HCT116 (cell line): ENCODE measurements around the gene CASKIN2.

Source experiments
- CTCF ChIP-seq, 3 experiments: fragments of 200-600 bp in 1 of 3; sonication (generic) in 1 of 3; IDR thresholded peaks in 2 of 3; conservative IDR thresholded peaks in 1 of 3; 2 replicates each; pipeline ENCODE4 v1.5.1; 2012 to 2017; ENCODE audit warnings: low read depth in 2 of 3, low read length in 2 of 3, antibody characterized with exemption in 1 of 3, borderline replicate concordance in 1 of 3, control low read depth in 1 of 3, mild to moderate bottlenecking in 1 of 3, mixed read lengths in 1 of 3, mixed run types in 1 of 3, moderate library complexity in 1 of 3; ENCODE audit not compliant: insufficient read depth in 1 of 3
- ZNF274 ChIP-seq: fragments of 200-500 bp; sonication (Bioruptor generic); IDR thresholded peaks from 2 replicates; pipeline ENCODE4 v1.6.1; 2014; ENCODE audit warnings: mild to moderate bottlenecking, low read depth, low read length, inconsistent platforms

- TF ChIP-seq CTCF (IDR thresholded peaks at IDR 0.05 in 2 of 3, conservative IDR thresholded peaks at IDR 0.05 in 1 of 3; ENCODE audit: borderline replicate concordance in 1 of 3, insufficient read depth in 1 of 3, low read depth in 2 of 3, low read length in 2 of 3) (no peak), ZNF274 (no peak)
These were observed 39.1 kb downstream of the CASKIN2 start for GRCh38 chr17:75476271-75476671.
